ENCODE data around the gene PARP8.
"Not testable (repeated sequence)": the region's sequence is repeated elsewhere in the genome, so short reads cannot be mapped to it uniquely, and the experiment has no call there.

The PARP8 gene

DNA sequence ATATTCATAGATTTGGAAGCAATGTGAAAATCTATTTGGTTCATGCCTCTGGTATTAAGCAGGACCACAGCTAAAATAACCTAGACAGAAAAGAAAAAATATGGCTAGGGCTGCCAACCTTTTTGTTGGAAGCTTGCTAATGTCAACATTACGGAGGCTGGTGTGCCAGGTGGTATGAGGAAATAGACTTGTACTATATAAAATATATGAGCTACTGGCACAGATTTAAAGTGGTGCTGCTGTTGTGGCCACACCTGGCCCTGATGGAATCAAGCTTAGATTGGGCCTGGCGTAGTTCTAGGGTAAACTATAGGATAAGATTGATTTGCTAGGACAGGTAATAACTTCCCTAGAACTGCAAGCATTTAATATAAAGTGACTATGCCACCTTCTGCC lies 10.6 kb upstream of the PARP8 start:
- TF ChIP-seq CTCF (conservative IDR thresholded peaks at IDR 0.05; ENCODE audit: low read depth, low read length) = no peak
- no peak overlapping the region for H3K4me3 ChIP-seq (ENCODE audit: low read length)
- DNase-seq (ENCODE audit: low read depth) = no peak

DNA sequence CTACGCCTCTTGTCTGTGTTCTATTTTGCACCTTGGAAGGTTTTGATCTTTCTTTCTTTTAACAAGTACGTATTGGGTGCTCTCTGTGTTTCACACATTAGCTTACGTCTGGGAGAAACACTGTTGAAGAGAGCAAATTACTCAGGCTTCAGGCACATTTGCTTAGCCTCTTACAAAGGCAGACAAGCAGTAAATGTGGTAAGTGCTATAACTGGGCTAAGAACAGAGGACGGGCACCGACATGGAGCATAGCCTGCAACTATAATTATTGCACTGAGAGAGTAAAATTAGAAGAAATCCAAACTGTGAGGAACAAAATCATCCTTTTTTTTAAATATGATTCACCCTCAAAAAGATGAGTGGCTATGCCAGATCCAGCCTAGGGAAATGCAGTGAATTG lies 9.4 kb upstream of the PARP8 start:
- no peak for DNase-seq (ENCODE audit: low read depth)
- H3K4me3 ChIP-seq (ENCODE audit: low read length) = no peak overlapping the region
- no peak for TF ChIP-seq CTCF (conservative IDR thresholded peaks at IDR 0.05; ENCODE audit: low read depth, low read length)

GRCh38 chr5:50658246-50658645 lies 8.2 kb upstream of the PARP8 start:
- DNase-seq (ENCODE audit: low read depth) = no peak
- TF ChIP-seq CTCF (conservative IDR thresholded peaks at IDR 0.05; ENCODE audit: low read depth, low read length) = no peak
- H3K4me3 ChIP-seq (ENCODE audit: low read length) = no peak overlapping the region

DNA sequence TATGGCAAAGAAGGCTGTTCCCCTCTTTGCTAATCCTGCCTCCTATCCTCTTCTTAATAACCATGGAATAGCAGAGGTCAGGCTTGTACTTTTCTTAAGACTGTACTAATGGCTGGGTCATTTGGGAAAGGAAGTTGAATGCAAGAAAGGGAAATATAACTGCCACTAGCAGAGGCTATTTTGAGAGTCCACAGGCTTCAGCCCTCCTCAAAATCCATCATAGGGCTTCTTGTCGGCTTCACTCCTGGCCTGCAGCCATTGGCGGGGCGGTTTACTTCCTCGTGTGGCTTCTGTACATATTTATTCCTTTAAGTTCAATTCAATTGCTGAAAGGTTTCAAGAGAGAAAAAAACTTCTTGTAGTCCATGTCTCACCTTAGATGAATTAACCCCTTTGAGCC lies 2.8 kb upstream of the PARP8 start:
- no peak for TF ChIP-seq CTCF (conservative IDR thresholded peaks at IDR 0.05; ENCODE audit: low read depth, low read length)
- no peak for DNase-seq (ENCODE audit: low read depth)
- no peak overlapping the region for H3K4me3 ChIP-seq (ENCODE audit: low read length)

GRCh38 chr5:50665091-50665490 lies 1.3 kb upstream of the PARP8 start:
- TF ChIP-seq CTCF (conservative IDR thresholded peaks at IDR 0.05; ENCODE audit: low read depth, low read length) = no peak
- no peak for DNase-seq (ENCODE audit: low read depth)
- H3K4me3 ChIP-seq (ENCODE audit: low read length) = no peak overlapping the region

GRCh38 chr5:50665761-50666202 lies 655 bp upstream of the PARP8 start:
- DNase-seq (ENCODE audit: low read depth) = not testable (repeated sequence)
- peak overlapping the region; percentile 82 for H3K4me3 ChIP-seq (ENCODE audit: low read length)

DNA sequence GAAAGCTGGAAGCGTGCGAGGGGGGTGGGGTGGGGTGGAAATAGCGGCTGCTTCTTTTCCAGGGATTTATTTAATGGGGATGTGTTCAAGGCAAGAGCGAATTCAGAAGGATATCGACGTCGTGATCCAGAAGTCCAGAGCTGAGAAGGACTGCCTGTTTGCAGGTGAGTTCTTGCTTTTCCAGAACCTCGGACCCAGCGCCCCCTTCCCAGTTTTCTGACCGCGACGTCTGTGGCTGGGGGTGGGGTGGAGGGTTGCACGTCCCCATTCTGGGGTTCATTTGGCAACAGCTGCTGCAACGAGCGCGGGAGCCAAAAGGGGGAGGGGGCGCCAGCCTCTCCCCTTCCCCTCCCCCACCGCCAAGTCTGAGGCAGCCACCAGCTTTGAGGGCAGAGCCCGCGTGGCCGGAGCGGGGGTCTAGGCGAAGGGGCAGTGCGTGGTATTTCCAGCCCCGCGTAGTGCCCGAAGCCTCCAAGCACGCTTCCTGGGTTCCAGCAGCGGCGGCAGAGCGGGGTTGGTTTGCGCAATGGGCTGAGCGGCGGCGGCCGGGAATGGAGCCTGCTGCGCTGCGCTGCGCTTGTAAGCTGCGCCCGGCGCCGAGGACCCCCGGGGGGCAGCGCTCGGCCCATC lies 701 bp downstream of the PARP8 start:
- H3K4me3 ChIP-seq (ENCODE audit: low read length) = peak overlapping the region; percentile 82
- DNase-seq (ENCODE audit: low read depth) = no peak
- TF ChIP-seq CTCF (conservative IDR thresholded peaks at IDR 0.05; ENCODE audit: low read depth, low read length) = no peak

Measured in retinal pigment epithelial cell (primary cell).